ENCODE results near the gene TIGD7.

GRCh38 chr16:3259836-3260235 lies 45.4 kb downstream of the TIGD7 start:
- TF ChIP-seq POLR2A (IDR thresholded peaks at IDR 0.05) (no peak), EP300 (IDR thresholded peaks at IDR 0.05) (no peak), CTCF (IDR thresholded peaks at IDR 0.05) (no peak)

Data from tibial nerve (tissue), 4 donors.